HCT116 (cell line): Measurements from ENCODE around the gene IDS. TPM values are rescaled to one million over a fixed set of nuclear protein-coding genes. Genes with fewer than 3 reads are reported as not detected.
"Not testable (repeated sequence)": the region's sequence is repeated elsewhere in the genome, so short reads cannot be mapped to it uniquely, and the experiment has no call there.

Source experiments
- ATAC-seq: fragments of 200-7000 bp; cut with Tn5 transposase; 2 replicates; pipeline ENCODE4 v1.9.1; 2020; ENCODE audit warnings: mild to moderate bottlenecking, moderate library complexity
- Bru-seq: library from RNA; stranded (reverse); fragments of 400-500 nt; gene quantifications from one replicate; lab custom pipeline; 2021; lab: Mats Ljungman, UMichigan
- BruChase-seq, 2 experiments: library from RNA; stranded (reverse); fragments of 400-500 nt; gene quantifications; one replicate each; lab custom pipeline; 2021; lab: Mats Ljungman, UMichigan
- BruUV-seq: library from RNA; stranded (reverse); fragments of 400-500 nt; replicated peaks from 2 replicates; lab custom pipeline; 2021; lab: Mats Ljungman, UMichigan
- CTCF ChIA-PET: fragments of 300-600 bp; sonication (Branson Sonifier 250); formaldehyde crosslinking; loops from one replicate; lab custom pipeline; 2021; ENCODE audit warnings: antibody characterized with exemption; lab: Charles Lee
- POLR2A ChIA-PET: fragments of 300-600, 350-600 bp; sonication (Branson Sonifier 250); formaldehyde crosslinking; loops from one replicate; lab custom pipeline; 2021; ENCODE audit warnings: antibody characterized with exemption; lab: Charles Lee
- RAD21 ChIA-PET, 2 experiments: fragments of 300-600 bp; sonication (Branson Sonifier 250); formaldehyde crosslinking; loops; one replicate each; lab custom pipeline; 2023; ENCODE audit warnings: low total read pairs in 2 of 2; ENCODE audit not compliant: uncharacterized antibody in 2 of 2, unreplicated experiment in 2 of 2, low non-redundant PET in 1 of 2; lab: Charles Lee
- DNase-seq: peaks from one replicate; pipeline ENCODE4 v3.0.0-alpha.2; 2010; ENCODE audit warnings: low read depth, low spot score
- H2AFZ ChIP-seq: fragments of 200-600 bp; shearing (Covaris generic), sonication (generic); 2 replicates; pipeline ENCODE4 v1.6.1; 2017; ENCODE audit warnings: low read depth, mixed run types, mixed read lengths, antibody characterized with exemption, low read length; ENCODE audit not compliant: poor library complexity, severe bottlenecking
- H3K27ac ChIP-seq: 2 replicates; pipeline ENCODE4 v1.5.1; 2012; ENCODE audit warnings: low read depth, low read length
- H3K27me3 ChIP-seq: fragments of 200-600 bp; sonication (generic); 2 replicates; pipeline ENCODE4 v1.6.1; 2016; ENCODE audit warnings: mixed run types, low read length, mixed read lengths; ENCODE audit not compliant: insufficient read depth
- H3K36me3 ChIP-seq, 2 experiments: fragments of 200-500 bp in 1 of 2; fragments of 200-600 bp in 1 of 2; sonication (Bioruptor generic) in 1 of 2; sonication (generic) in 1 of 2; 2 replicates each; pipeline versions ENCODE4 v1.5.1 to v1.6.1; 2014 to 2016; ENCODE audit warnings: low read length in 2 of 2, inconsistent platforms in 1 of 2, mixed read lengths in 1 of 2, mixed run types in 1 of 2; ENCODE audit not compliant: insufficient read depth in 2 of 2, control insufficient read depth in 1 of 2
- H3K4me1 ChIP-seq, 2 experiments: fragments of 200-600 bp in 1 of 2; sonication (generic) in 1 of 2; 2 replicates each; pipeline versions ENCODE4 v1.5.1 to v1.6.1; 2012 to 2017; ENCODE audit warnings: low read length in 2 of 2, inconsistent platforms in 1 of 2, mild to moderate bottlenecking in 1 of 2, mixed read lengths in 1 of 2, mixed run types in 1 of 2, moderate library complexity in 1 of 2; ENCODE audit not compliant: insufficient read depth in 2 of 2, control insufficient read depth in 1 of 2
- H3K4me2 ChIP-seq: fragments of 200-600 bp; sonication (generic); 2 replicates; pipeline ENCODE4 v1.6.1; 2017; ENCODE audit warnings: mixed run types, low read length, mixed read lengths
- H3K4me3 ChIP-seq, 2 experiments: fragments of 200-600 bp in 1 of 2; sonication (generic) in 1 of 2; replicated peaks in 1 of 2; 2 replicates each; pipeline ENCODE4 v1.5.1; 2011 to 2016; ENCODE audit warnings: low read length in 2 of 2, control low read depth in 1 of 2, low read depth in 1 of 2, mild to moderate bottlenecking in 1 of 2, mixed read lengths in 1 of 2, mixed run types in 1 of 2
- H3K79me2 ChIP-seq: fragments of 200-600 bp; sonication (generic); 2 replicates; pipeline ENCODE4 v1.6.1; 2017; ENCODE audit warnings: mild to moderate bottlenecking, mixed run types, low read length, moderate library complexity, mixed read lengths; ENCODE audit not compliant: insufficient read depth
- H3K9ac ChIP-seq: fragments of 200-600 bp; sonication (generic); 2 replicates; pipeline ENCODE4 v1.6.1; 2016; ENCODE audit warnings: low read length, mixed read lengths
- H3K9me2 ChIP-seq: fragments of 200-600 bp; sonication (generic), shearing (Covaris generic); 2 replicates; pipeline ENCODE4 v1.6.1; 2017; ENCODE audit warnings: mixed run types, mild to moderate bottlenecking, moderate library complexity; ENCODE audit not compliant: insufficient read depth
- H3K9me3 ChIP-seq, 2 experiments: fragments of 200-500 bp in 1 of 2; fragments of 200-600 bp in 1 of 2; sonication (Bioruptor generic) in 1 of 2; sonication (generic) in 1 of 2; 2 replicates each; pipeline ENCODE4 v1.6.1; 2014 to 2017; ENCODE audit warnings: low read length in 2 of 2, mixed read lengths in 2 of 2, inconsistent platforms in 1 of 2, low read depth in 1 of 2, mild to moderate bottlenecking in 1 of 2, mixed run types in 1 of 2, moderate library complexity in 1 of 2; ENCODE audit not compliant: control insufficient read depth in 1 of 2, insufficient read depth in 1 of 2
- H4K20me1 ChIP-seq: fragments of 200-600 bp; sonication (generic), shearing (Covaris generic); 2 replicates; pipeline ENCODE4 v1.6.1; 2017; ENCODE audit warnings: mixed run types, mild to moderate bottlenecking, moderate library complexity; ENCODE audit not compliant: insufficient read depth
- CEBPB ChIP-seq: IDR thresholded peaks from 2 replicates; pipeline ENCODE4 v1.6.1; 2012; ENCODE audit warnings: low read depth
- EGR1 ChIP-seq: IDR thresholded peaks from 2 replicates; pipeline ENCODE4 v1.6.1; 2012; ENCODE audit warnings: low read depth
- EZH2 ChIP-seq: fragments of 200-600 bp; sonication (generic); IDR thresholded peaks from 2 replicates; pipeline ENCODE4 v1.6.1; 2017; ENCODE audit warnings: antibody characterized with exemption, mixed run types
- JUND ChIP-seq: IDR thresholded peaks from 2 replicates; pipeline ENCODE4 v1.6.1; 2012
- MAX ChIP-seq: IDR thresholded peaks from 2 replicates; pipeline ENCODE4 v1.6.1; 2012
- POLR2A ChIP-seq: IDR thresholded peaks from 2 replicates; pipeline ENCODE4 v1.7.0; 2011; ENCODE audit warnings: borderline replicate concordance; ENCODE audit not compliant: insufficient read depth, insufficient read length; ENCODE audit errors: extremely low read depth
- POLR2AphosphoS5 ChIP-seq: IDR thresholded peaks from 2 replicates; pipeline ENCODE4 v1.6.1; 2011; ENCODE audit warnings: mild to moderate bottlenecking, low read depth, low read length, moderate library complexity
- RAD21 ChIP-seq: IDR thresholded peaks from 2 replicates; pipeline ENCODE4 v1.6.1; 2012; ENCODE audit warnings: low read depth, mild to moderate bottlenecking
- SIN3A ChIP-seq: IDR thresholded peaks from 2 replicates; pipeline ENCODE4 v1.6.1; 2012; ENCODE audit warnings: low read depth
- SP1 ChIP-seq: IDR thresholded peaks from 2 replicates; pipeline ENCODE4 v1.6.1; 2012; ENCODE audit warnings: low read depth
- TCF7L2 ChIP-seq: IDR thresholded peaks from 2 replicates; pipeline ENCODE4 v1.7.0; 2011; ENCODE audit warnings: borderline replicate concordance, inconsistent platforms; ENCODE audit not compliant: insufficient read depth, insufficient read length; ENCODE audit errors: extremely low read depth
- ZFX ChIP-seq: fragments of 450-650 bp; IDR thresholded peaks from 2 replicates; pipeline ENCODE4 v1.6.1; 2017
- intact Hi-C: fragments of 100-400 bp; cut with micrococcal nuclease; formaldehyde crosslinking; loops from 2 replicates; pipeline ENCODE4 v1.10.0; 2022
- long read RNA-seq: library from polyadenylated mRNA; unstranded; transcript quantifications from one replicate; pipeline ENCODE4 v2.0.0, GENCODE V29; 2021; ENCODE audit not compliant: unreplicated experiment
- polyA plus RNA-seq: library from polyadenylated mRNA; unstranded; fragments of >200 nt; gene quantifications from 2 replicates; pipeline ENCODE4 v1.2.1, GENCODE V29; 2012; ENCODE audit warnings: missing spikeins
- total RNA-seq: library from RNA; stranded (reverse); gene quantifications from one replicate; pipeline ENCODE4 v1.2.1, GENCODE V29; 2021; ENCODE audit not compliant: unreplicated experiment

IDS gene
- total RNA-seq: 42.0 TPM
- 44.2 and 44.3 TPM in 2 replicates for polyA plus RNA-seq
- Bru-seq, nascent RNA: percentile 80 among the genes with signal in this experiment
- percentile 98 among the genes with signal in this experiment for BruChase-seq, experiment 1, labeled RNA remaining after a 6-hour chase
- percentile 95 among the genes with signal in this experiment for BruChase-seq, experiment 2, labeled RNA remaining after a 2-hour chase
- long read RNA-seq, full-length matches to known transcripts: 15 of 41 reads
- long read RNA-seq, partial matches to known transcripts: 7 of 41 reads
- long read RNA-seq, other reads (novel, unspliced or antisense): 19 of 41 reads

- Histone ChIP-seq H3K27me3 (no peaks in the 10 kb centered on the region), H3K9ac (peak within 1 kb of the TSS; percentile 70), H3K9me3 (no peaks in the 10 kb centered on the region), H3K79me2 (peaks cover 4% of the 10 kb centered on the region; the same call in 1 of the 2 replicates), H4K20me1 (no peaks in the 10 kb centered on the region), H3K9me2 (no peaks in the 10 kb centered on the region), H3K4me2 (peak within 1 kb of the TSS; percentile 73), H3K4me1 (peaks cover 0 to 18% of the 10 kb centered on the region in 2 experiments; a peak in 3 of 4 replicates), H2AFZ (no peak within 1 kb of the TSS), H3K27ac (peak within 1 kb of the TSS; percentile 65; the same call in 1 of the 2 replicates), H3K36me3 (no peaks in the 10 kb centered on the region), H3K4me3 (peak within 1 kb of the TSS; percentile 62 to 63)
- CTCF ChIA-PET: interaction anchor here (1.0 kb wide), 1 partner anchor 18 kb away, joined by 4 read pairs; no protein-coding TSS in a partner anchor
- DNase-seq (peak; percentile 68), ATAC-seq (peak; percentile 95)
- intact Hi-C loops: no loop called here
- RAD21 ChIA-PET: no interaction called here
- TF ChIP-seq SP1 (no peak), SIN3A (no peak), JUND (no peak), EGR1 (peak; percentile 92), MAX (0 out of 2 replicates have a peak, but pooled peaks have one; percentile 27), POLR2AphosphoS5 (peak; percentile 98), RAD21 (no peak), TCF7L2 (no peak), EZH2 (no peak), POLR2A (peak; percentile 69), CEBPB (no peak), ZFX (peak; percentile 68)
- POLR2A ChIA-PET: no interaction called here
- BruUV-seq: no TSS peak
These were observed at the start of gene IDS for GRCh38 chrX:149504915-149505651. TSS of gene IDS (minus strand) at chrX:149505306. CDS start at chrX:149505137, 169 bp downstream.

- H4K20me1 ChIP-seq, ATAC-seq, H3K27me3 ChIP-seq, H3K79me2 ChIP-seq, POLR2A ChIA-PET, H3K9me2 ChIP-seq, H3K4me3 ChIP-seq, H3K9me3 ChIP-seq, DNase-seq, H2AFZ ChIP-seq, CTCF ChIA-PET, H3K9ac ChIP-seq, H3K4me2 ChIP-seq, RAD21 ChIA-PET, H3K27ac ChIP-seq, H3K36me3 ChIP-seq, BruUV-seq, H3K4me1 ChIP-seq, intact Hi-C loops: not testable (repeated sequence)
These were observed 46.8 kb upstream of the IDS start for GRCh38 chrX:149551939-149552248.

- RAD21 ChIA-PET, H3K79me2 ChIP-seq, H3K4me2 ChIP-seq, H3K9ac ChIP-seq, H3K9me2 ChIP-seq, H3K27me3 ChIP-seq, intact Hi-C loops, ATAC-seq, CTCF ChIA-PET, POLR2A ChIA-PET, H4K20me1 ChIP-seq, H3K36me3 ChIP-seq, H3K4me1 ChIP-seq, H3K9me3 ChIP-seq, H3K27ac ChIP-seq, H3K4me3 ChIP-seq, DNase-seq, BruUV-seq, H2AFZ ChIP-seq: not testable (repeated sequence)
These were observed 46.3 kb upstream of the IDS start for GRCh38 chrX:149551245-149551938.
